CD14-positive monocyte (primary cell): ENCODE results near the gene GNS. TPM values are rescaled to one million over a fixed set of nuclear protein-coding genes. Genes with fewer than 3 reads are reported as not detected.
A peak's percentile ranks its signal among the peaks of the same experiment; 100 is the strongest.

Experiments used
- DNase-seq, 3 donors: peaks; one replicate each; pipeline ENCODE4 v3.0.0-alpha.2; 2011 to 2022
- H2AFZ ChIP-seq: 2 replicates; pipeline ENCODE4 v1.6.0; 2012; ENCODE audit warnings: mild to moderate bottlenecking, low read depth, low read length, inconsistent platforms; ENCODE audit not compliant: insufficient read depth, poor library complexity, severe bottlenecking
- H3K27ac ChIP-seq, 2 donors: 1 replicate in 1 of 2; 2 replicates in 1 of 2; pipeline ENCODE4 v1.5.1; 2012 to 2013; ENCODE audit warnings: low read length in 2 of 2, control low read depth in 1 of 2, inconsistent platforms in 1 of 2, low read depth in 1 of 2, mild to moderate bottlenecking in 1 of 2
- H3K27me3 ChIP-seq, 2 donors: one replicate each; pipeline versions ENCODE4 v1.6.0 to v1.6.1; 2011 to 2013; ENCODE audit warnings: low read length in 2 of 2; ENCODE audit not compliant: control insufficient read depth in 2 of 2, insufficient read depth in 2 of 2
- H3K36me3 ChIP-seq, 2 donors: replicated peaks in 1 of 2; 1 replicate in 1 of 2; 2 replicates in 1 of 2; pipeline versions ENCODE4 v1.5.1 to v1.6.1; 2012 to 2013; ENCODE audit warnings: low read length in 2 of 2, control low read depth in 1 of 2, inconsistent platforms in 1 of 2, mild to moderate bottlenecking in 1 of 2; ENCODE audit not compliant: insufficient read depth in 2 of 2, control insufficient read depth in 1 of 2
- H3K4me1 ChIP-seq, 2 donors: 1 replicate in 1 of 2; 2 replicates in 1 of 2; pipeline versions ENCODE4 v1.5.1 to v1.6.1; 2012 to 2013; ENCODE audit warnings: low read length in 2 of 2, control low read depth in 1 of 2, inconsistent platforms in 1 of 2, mild to moderate bottlenecking in 1 of 2, moderate library complexity in 1 of 2; ENCODE audit not compliant: insufficient read depth in 2 of 2, control insufficient read depth in 1 of 2
- H3K4me2 ChIP-seq: replicated peaks from 2 replicates; pipeline ENCODE3; 2012; ENCODE audit warnings: low read length, moderate library complexity, mild to moderate bottlenecking; ENCODE audit not compliant: poor library complexity, severe bottlenecking; ENCODE audit errors: extremely low read depth
- H3K4me3 ChIP-seq, 3 experiments: fragments of 200-600 bp in 1 of 3; sonication (generic) in 1 of 3; replicated peaks in 1 of 3; 1 replicate in 2 of 3; 2 replicates in 1 of 3; pipeline ENCODE4 v1.5.1; 2011 to 2013; ENCODE audit warnings: low read length in 3 of 3, mild to moderate bottlenecking in 3 of 3, control low read depth in 2 of 3, low read depth in 2 of 3, inconsistent platforms in 1 of 3, moderate library complexity in 1 of 3
- H3K79me2 ChIP-seq: 2 replicates; pipeline ENCODE4 v1.6.0; 2012; ENCODE audit warnings: mild to moderate bottlenecking, control low read depth, inconsistent platforms, low read length, moderate library complexity; ENCODE audit not compliant: insufficient read depth
- H3K9ac ChIP-seq: 2 replicates; pipeline ENCODE4 v1.6.0; 2017; ENCODE audit warnings: low read length, mild to moderate bottlenecking; ENCODE audit not compliant: insufficient read depth, poor library complexity, severe bottlenecking
- H3K9me3 ChIP-seq, 2 donors: replicated peaks in 1 of 2; 1 replicate in 1 of 2; 2 replicates in 1 of 2; pipeline versions ENCODE4 v1.5.1 to v1.6.1; 2012 to 2013; ENCODE audit warnings: low read length in 2 of 2, control low read depth in 1 of 2; ENCODE audit not compliant: control insufficient read depth in 1 of 2, insufficient read depth in 1 of 2
- H4K20me1 ChIP-seq: 2 replicates; pipeline ENCODE4 v1.6.0; 2012; ENCODE audit warnings: mild to moderate bottlenecking, low read length, control low read depth, moderate library complexity; ENCODE audit not compliant: insufficient read depth
- H3K27ac Mint-ChIP-seq, 7 donors: one replicate each; pipeline ENCODE4 v1.8.0; 2020; ENCODE audit warnings: mild to moderate bottlenecking in 7 of 7, mixed read lengths in 7 of 7, moderate library complexity in 6 of 7, inconsistent platforms in 2 of 7
- H3K27me3 Mint-ChIP-seq, 3 donors: one replicate each; pipeline ENCODE4 v1.8.0; 2021 to 2022; ENCODE audit warnings: low read depth in 3 of 3, mild to moderate bottlenecking in 3 of 3, mixed read lengths in 3 of 3, moderate library complexity in 3 of 3, inconsistent platforms in 1 of 3
- H3K36me3 Mint-ChIP-seq, 2 donors: one replicate each; pipeline ENCODE4 v1.8.0; 2020; ENCODE audit warnings: mixed read lengths in 2 of 2, inconsistent platforms in 1 of 2, mild to moderate bottlenecking in 1 of 2
- H3K4me1 Mint-ChIP-seq: one replicate; pipeline ENCODE4 v1.8.0; 2020; ENCODE audit warnings: mild to moderate bottlenecking, mixed read lengths
- H3K4me3 Mint-ChIP-seq, 2 donors: one replicate each; pipeline ENCODE4 v1.8.0; 2020; ENCODE audit warnings: mild to moderate bottlenecking in 2 of 2, mixed read lengths in 2 of 2, moderate library complexity in 1 of 2
- H3K9me3 Mint-ChIP-seq, 7 donors: one replicate each; pipeline ENCODE4 v1.8.0; 2020 to 2022; ENCODE audit warnings: mixed read lengths in 7 of 7, mild to moderate bottlenecking in 6 of 7, moderate library complexity in 6 of 7, inconsistent platforms in 2 of 7
- CTCF ChIP-seq: fragments of 200-600 bp; IDR thresholded peaks from one replicate; pipeline ENCODE4 v1.8.0; 2022; ENCODE audit warnings: antibody characterized with exemption, mild to moderate bottlenecking
- WGBS: methylation state at CpG from one replicate; pipeline ENCODE4 v1.1.5; 2013; ENCODE audit warnings: missing lambda C conversion rate; ENCODE audit not compliant: insufficient coverage; 5-methylcytosine and 5-hydroxymethylcytosine counted together
- intact Hi-C, 2 donors: fragments of 100-400 bp; cut with micrococcal nuclease; formaldehyde crosslinking; loops; one replicate each; pipeline versions ENCODE4 v1.15.0 to v1.15.1; 2023
- polyA plus RNA-seq, 3 donors: library from polyadenylated mRNA; depleted of rRNA in 1 of 3; unstranded in 2 of 3; stranded (reverse) in 1 of 3; fragments of 300-500 nt in 2 of 3; fragments of >200 nt in 1 of 3; fragmentation: Illumina TruSeq in 2 of 3; gene quantifications; 1 replicate in 2 of 3; 2 replicates in 1 of 3; pipeline ENCODE4 v1.2.3, GENCODE V29; 2012 to 2021

Gene GNS
- polyA plus RNA-seq, 3 donors = 103 to 274 (median 203) TPM

- DNase-seq = peak in 1 of 3 donors; percentile 57
- peak overlapping the region; percentile 49 to 90 (median 87) for H3K27ac Mint-ChIP-seq
- H3K36me3 Mint-ChIP-seq = peaks cover 46 to 65% of the 10 kb centered on the region in 2 donors
- H3K4me1 Mint-ChIP-seq = peaks cover 84% of the 10 kb centered on the region
- no peak for TF ChIP-seq CTCF
- Histone ChIP-seq H3K9me3 (no peaks in the 10 kb centered on the region), H3K27ac (peak overlapping the region; percentile 39 to 53), H4K20me1 (peaks cover 19% of the 10 kb centered on the region), H3K4me3 (no peak overlapping the region), H3K9ac (no peak overlapping the region), H3K27me3 (no peaks in the 10 kb centered on the region), H3K4me1 (peaks cover 90 to 98% of the 10 kb centered on the region in 2 donors), H2AFZ (no peak overlapping the region), H3K4me2 (peak overlapping the region; percentile 1), H3K79me2 (peaks cover 78% of the 10 kb centered on the region), H3K36me3 (peaks cover 9 to 20% of the 10 kb centered on the region in 2 donors)
- no peak overlapping the region for H3K4me3 Mint-ChIP-seq
- WGBS = no CpG with 5 or more reads among the region's 4 CpGs
- H3K27me3 Mint-ChIP-seq = no peaks in the 10 kb centered on the region
- intact Hi-C loops = no loop called here
- peaks cover 0 to 2% (median 0%) of the 10 kb centered on the region in 7 donors for H3K9me3 Mint-ChIP-seq
Observed at GRCh38 chr12:64752833-64753238, 6.4 kb downstream of the GNS start.

- intact Hi-C loops = no loop called here
- peak overlapping the region in 5 of 7 donors; percentile 18 to 89 (median 66) for H3K27ac Mint-ChIP-seq
Observed at GRCh38 chr12:64752032-64752431, 7.2 kb downstream of the GNS start.

More at GRCh38 chr12:64752032-64752431, 7.2 kb downstream of the GNS start:
- Histone ChIP-seq H3K4me3 (no peak overlapping the region), H3K27me3 (no peaks in the 10 kb centered on the region), H4K20me1 (peaks cover 15% of the 10 kb centered on the region), H3K36me3 (peaks cover 9 to 20% of the 10 kb centered on the region in 2 donors), H2AFZ (no peak overlapping the region), H3K9ac (no peak overlapping the region), H3K27ac (peak overlapping the region in 1 of 2 donors; percentile 68), H3K4me2 (no peak overlapping the region), H3K9me3 (no peaks in the 10 kb centered on the region), H3K79me2 (peaks cover 78% of the 10 kb centered on the region), H3K4me1 (peaks cover 92 to 98% of the 10 kb centered on the region in 2 donors)
- DNase-seq = no peak
- H3K36me3 Mint-ChIP-seq = peaks cover 52 to 71% of the 10 kb centered on the region in 2 donors
- H3K9me3 Mint-ChIP-seq = peaks cover 0 to 2% (median 0%) of the 10 kb centered on the region in 7 donors
- H3K4me1 Mint-ChIP-seq = peaks cover 84% of the 10 kb centered on the region
- no peaks in the 10 kb centered on the region for H3K27me3 Mint-ChIP-seq
- no peak for TF ChIP-seq CTCF
- no peak overlapping the region for H3K4me3 Mint-ChIP-seq
